GM21825 (cell line): ENCODE measurements around the gene CHSY1.
A peak's percentile ranks its signal among the peaks of the same experiment; 100 is the strongest.

Source experiments
- ATAC-seq: cut with Tn5 transposase; IDR thresholded peaks from one replicate; pipeline ENCODE4 v1.9.1; 2021; ENCODE audit warnings: mild to moderate bottlenecking, moderate library complexity; ENCODE audit not compliant: unreplicated experiment

The CHSY1 gene

GRCh38 chr15:101156509-101157159, 95.2 kb downstream of the CHSY1 start:
- ATAC-seq, result peak; percentile 82

GRCh38 chr15:101156061-101156460, 95.8 kb downstream of the CHSY1 start:
- ATAC-seq, result no peak

GRCh38 chr15:101153801-101154656, 97.8 kb downstream of the CHSY1 start:
- no peak for ATAC-seq

- no peak for ATAC-seq
Observed at GRCh38 chr15:101152914-101153313, 98.9 kb downstream of the CHSY1 start.

- no peak for ATAC-seq
Observed at GRCh38 chr15:101151288-101151687, 100.6 kb downstream of the CHSY1 start.

GRCh38 chr15:101150723-101151040, 101.2 kb downstream of the CHSY1 start:
- ATAC-seq, result no peak

GRCh38 chr15:101149864-101150722, 101.8 kb downstream of the CHSY1 start:
- ATAC-seq, result no peak

- no peak for ATAC-seq
Observed at GRCh38 chr15:101148881-101149664, 102.8 kb downstream of the CHSY1 start.

GRCh38 chr15:101148166-101148880, 103.5 kb downstream of the CHSY1 start:
- no peak for ATAC-seq

- ATAC-seq, result no peak
Observed at GRCh38 chr15:101147181-101147580, 104.7 kb downstream of the CHSY1 start.

- ATAC-seq, result no peak
Observed at GRCh38 chr15:101146118-101146702, 105.6 kb downstream of the CHSY1 start.

- no peak for ATAC-seq
Observed at GRCh38 chr15:101145362-101145761, 106.5 kb downstream of the CHSY1 start.

GRCh38 chr15:101143321-101143720, 108.5 kb downstream of the CHSY1 start:
- ATAC-seq, result no peak

- ATAC-seq, result no peak
Observed at GRCh38 chr15:101142711-101143110, 109.1 kb downstream of the CHSY1 start.

GRCh38 chr15:101141926-101142527, 109.8 kb downstream of the CHSY1 start:
- ATAC-seq, result no peak

- no peak for ATAC-seq
Observed at GRCh38 chr15:101140697-101141065, 111.2 kb downstream of the CHSY1 start.

GRCh38 chr15:101139986-101140696, 111.7 kb downstream of the CHSY1 start:
- no peak for ATAC-seq
